Liver (tissue), 9 donors: Measurements from ENCODE around the gene ASAP2. TPM values are rescaled to one million over a fixed set of nuclear protein-coding genes. Genes with fewer than 3 reads are reported as not detected.

ENCODE experiments used
- DNase-seq: peaks from one replicate; pipeline ENCODE4 v3.0.0-alpha.2; 2017; ENCODE audit warnings: low spot score
- H3K27ac ChIP-seq, 2 donors: one replicate each; pipeline ENCODE4 v1.7.0; 2013; ENCODE audit warnings: inconsistent platforms in 2 of 2, low read length in 2 of 2, control low read depth in 1 of 2, low read depth in 1 of 2, mild to moderate bottlenecking in 1 of 2
- H3K27me3 ChIP-seq, 4 donors: one replicate each; pipeline versions ENCODE4 v1.6.1 to v1.7.0; 2013; ENCODE audit warnings: low read length in 3 of 4, inconsistent platforms in 1 of 4, mild to moderate bottlenecking in 1 of 4, moderate library complexity in 1 of 4; ENCODE audit not compliant: control insufficient read depth in 4 of 4, insufficient read depth in 4 of 4
- H3K36me3 ChIP-seq, 4 donors: one replicate each; pipeline versions ENCODE4 v1.6.1 to v1.7.0; 2013; ENCODE audit warnings: low read length in 3 of 4, mild to moderate bottlenecking in 3 of 4, low read depth in 1 of 4, moderate library complexity in 1 of 4; ENCODE audit not compliant: control insufficient read depth in 4 of 4, insufficient read depth in 3 of 4
- H3K4me1 ChIP-seq, 4 donors: one replicate each; pipeline versions ENCODE4 v1.6.1 to v1.7.0; 2013; ENCODE audit warnings: low read length in 3 of 4, mild to moderate bottlenecking in 3 of 4, moderate library complexity in 1 of 4; ENCODE audit not compliant: control insufficient read depth in 4 of 4, insufficient read depth in 4 of 4
- H3K4me3 ChIP-seq, 3 donors: one replicate each; pipeline versions ENCODE4 v1.6.1 to v1.7.0; 2013; ENCODE audit warnings: low read length in 3 of 3, control low read depth in 1 of 3, low read depth in 1 of 3, mild to moderate bottlenecking in 1 of 3
- H3K9ac ChIP-seq, 2 donors: one replicate each; pipeline ENCODE4 v1.7.0; 2013; ENCODE audit warnings: low read length in 2 of 2, mild to moderate bottlenecking in 2 of 2, moderate library complexity in 2 of 2, control low read depth in 1 of 2, low read depth in 1 of 2
- H3K9me3 ChIP-seq, 4 donors: one replicate each; pipeline versions ENCODE4 v1.6.1 to v1.7.0; 2013; ENCODE audit warnings: low read length in 3 of 4; ENCODE audit not compliant: control insufficient read depth in 4 of 4
- CTCF ChIP-seq: fragments of 150-350 bp; IDR thresholded peaks from 2 replicates; pipeline ENCODE4 v1.5.1; 2017; ENCODE audit warnings: improper control_type of control experiment, low read depth, low read length; ENCODE audit not compliant: missing input control
- EGR1 ChIP-seq, 2 donors: IDR thresholded peaks; 2 replicates each; pipeline ENCODE4 v1.6.1; 2016 to 2018; ENCODE audit warnings: antibody characterized with exemption in 2 of 2, low read depth in 2 of 2
- FOXA1 ChIP-seq: IDR thresholded peaks from 2 replicates; pipeline ENCODE4 v1.6.1; 2016; ENCODE audit warnings: antibody characterized with exemption
- FOXA2 ChIP-seq: IDR thresholded peaks from 2 replicates; pipeline ENCODE4 v1.6.1; 2016; ENCODE audit warnings: antibody characterized with exemption
- HNF4A ChIP-seq, 2 donors: conservative IDR thresholded peaks; 2 replicates each; pipeline ENCODE4 v1.6.1; 2016; ENCODE audit warnings: antibody characterized with exemption in 2 of 2, mild to moderate bottlenecking in 2 of 2
- HNF4G ChIP-seq: IDR thresholded peaks from 2 replicates; pipeline ENCODE4 v1.6.1; 2016; ENCODE audit warnings: antibody characterized with exemption
- JUND ChIP-seq, 2 donors: IDR thresholded peaks; 2 replicates each; pipeline ENCODE4 v1.6.1; 2016; ENCODE audit warnings: antibody characterized with exemption in 2 of 2
- MAX ChIP-seq: IDR thresholded peaks from 2 replicates; pipeline ENCODE4 v1.6.1; 2016; ENCODE audit warnings: antibody characterized with exemption
- NR2F2 ChIP-seq: IDR thresholded peaks from 2 replicates; pipeline ENCODE4 v1.6.1; 2016; ENCODE audit warnings: antibody characterized with exemption
- RAD21 ChIP-seq, 2 donors: IDR thresholded peaks; 2 replicates each; pipeline ENCODE4 v1.6.1; 2016; ENCODE audit warnings: antibody characterized with exemption in 2 of 2, mild to moderate bottlenecking in 2 of 2
- RXRA ChIP-seq, 2 donors: IDR thresholded peaks; 2 replicates each; pipeline ENCODE4 v1.6.1; 2017 to 2018; ENCODE audit warnings: antibody characterized with exemption in 2 of 2, mild to moderate bottlenecking in 1 of 2
- SP1 ChIP-seq: IDR thresholded peaks from 2 replicates; pipeline ENCODE4 v1.6.1; 2018; ENCODE audit warnings: antibody characterized with exemption, mild to moderate bottlenecking
- YY1 ChIP-seq: IDR thresholded peaks from 2 replicates; pipeline ENCODE4 v1.6.1; 2016; ENCODE audit warnings: antibody characterized with exemption, mild to moderate bottlenecking
- WGBS: extraction: QIAGEN DNeasy Blood & Tissue Kit; methylation state at CpG from one replicate; pipeline ENCODE4 v1.1.7; 2013; 5-methylcytosine and 5-hydroxymethylcytosine counted together
- polyA plus RNA-seq, 2 donors: library from polyadenylated mRNA; stranded (reverse) in 1 of 2; unstranded in 1 of 2; fragments of 200-250 nt in 1 of 2; fragments of >200 nt in 1 of 2; fragmentation: Nextera tagmentation in 1 of 2; extraction: Ambion mirVana in 1 of 2; gene quantifications; one replicate each; pipeline versions ENCODE4 v1.2.1 to v1.2.3, GENCODE V29; 2013 to 2015
- total RNA-seq, 2 donors: library from RNA; depleted of rRNA; stranded (reverse); fragments of >200 nt; gene quantifications; one replicate each; pipeline ENCODE4 v1.2.3, GENCODE V29; 2014
- TF ChIP-seq, protein P1 (sequence below): IDR thresholded peaks from 2 replicates; pipeline ENCODE4 v1.6.1; 2016; ENCODE audit warnings: antibody characterized with exemption
- donor health status: healthy.
- donor health status: healthy.
- donor health status: healthy.
- donor health status: healthy.
- donor health status: healthy.

The ASAP2 gene
- total and polyA plus RNA-seq, 4 donors, result 0.36 to 5.9 (median 2.6) TPM

DNA sequence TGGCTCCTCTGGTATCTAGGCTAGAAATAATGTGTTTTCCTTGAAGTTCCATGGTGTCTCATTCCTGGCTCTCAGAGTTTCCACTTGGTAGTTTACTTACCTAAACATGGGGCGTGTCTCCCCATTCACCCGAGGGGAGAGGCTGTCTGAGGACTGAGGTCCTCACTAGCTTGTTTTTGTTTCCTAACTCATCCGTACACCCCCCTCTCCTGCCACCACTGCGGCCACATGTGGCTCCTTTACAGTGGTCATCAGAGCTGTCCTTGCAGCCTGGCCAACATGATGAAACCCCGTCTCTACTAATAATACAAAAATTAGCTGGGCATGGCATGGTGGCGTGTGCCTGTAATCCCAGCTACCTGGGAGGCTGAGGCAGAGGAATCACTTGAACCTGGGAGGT lies 106.0 kb downstream of the ASAP2 start:
- no peak for DNase-seq
- 95% methylated on average over 6 of the region's 6 CpGs for WGBS
- Histone ChIP-seq H3K36me3 (no peaks in the 10 kb centered on the region), H3K27ac (no peak overlapping the region), H3K27me3 (no peaks in the 10 kb centered on the region), H3K9ac (no peak overlapping the region), H3K9me3 (no peaks in the 10 kb centered on the region), H3K4me3 (no peak overlapping the region), H3K4me1 (peaks cover 0 to 5% (median under 1%) of the 10 kb centered on the region in 4 donors)
- TF ChIP-seq SP1 (no peak), EGR1 (IDR thresholded peaks at IDR 0.05; ENCODE audit: low read depth in 2 of 2) (no peak), MAX (no peak), JUND (IDR thresholded peaks at IDR 0.05) (no peak), FOXA1 (no peak), RXRA (IDR thresholded peaks at IDR 0.05) (no peak), RAD21 (IDR thresholded peaks at IDR 0.05) (no peak), YY1 (no peak), NR2F2 (no peak), HNF4A (conservative IDR thresholded peaks at IDR 0.05) (no peak), CTCF (no peak)
- TF ChIP-seq, protein P1, sequence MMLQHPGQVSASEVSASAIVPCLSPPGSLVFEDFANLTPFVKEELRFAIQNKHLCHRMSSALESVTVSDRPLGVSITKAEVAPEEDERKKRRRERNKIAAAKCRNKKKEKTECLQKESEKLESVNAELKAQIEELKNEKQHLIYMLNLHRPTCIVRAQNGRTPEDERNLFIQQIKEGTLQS, result no peak

DNA sequence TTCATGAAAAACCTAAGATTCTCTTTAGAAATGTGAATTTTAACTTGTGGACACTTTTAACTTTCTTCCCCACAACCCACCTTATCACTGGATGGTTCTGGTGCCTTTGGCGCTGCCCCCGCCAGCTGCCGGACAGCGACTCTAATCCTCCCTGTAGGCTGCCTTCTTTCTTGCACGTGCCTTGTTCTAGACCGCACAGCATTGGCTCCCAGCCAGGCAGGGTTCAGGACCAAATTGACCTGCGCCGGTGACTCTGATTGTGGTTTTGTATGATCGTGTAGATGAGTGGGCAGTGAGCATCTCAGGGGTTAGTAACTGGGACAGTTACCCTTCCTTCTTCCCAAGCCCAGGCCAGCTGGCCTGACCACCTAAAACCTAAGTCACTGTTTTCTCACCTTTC lies 106.8 kb downstream of the ASAP2 start:
- no peak for DNase-seq
- Histone ChIP-seq H3K27me3 (no peaks in the 10 kb centered on the region), H3K9ac (no peak overlapping the region), H3K36me3 (no peaks in the 10 kb centered on the region), H3K4me1 (peaks cover 0 to 5% (median under 1%) of the 10 kb centered on the region in 4 donors), H3K27ac (no peak overlapping the region), H3K4me3 (no peak overlapping the region), H3K9me3 (no peaks in the 10 kb centered on the region)
- WGBS, result 94% methylated on average over 9 of the region's 9 CpGs
- no peak for TF ChIP-seq YY1
- TF ChIP-seq FOXA2, result no peak
- no peak for TF ChIP-seq JUND (IDR thresholded peaks at IDR 0.05)
- no peak for TF ChIP-seq FOXA1
- TF ChIP-seq, protein P1, result no peak
- no peak for TF ChIP-seq HNF4G
- TF ChIP-seq CTCF, result no peak
- TF ChIP-seq EGR1 (IDR thresholded peaks at IDR 0.05; ENCODE audit: low read depth in 2 of 2), result no peak
